GM04504 (cell line): ENCODE measurements around the gene THPO.

ENCODE experiments used
- DNase-seq: peaks from one replicate; pipeline ENCODE4 v3.0.0-alpha.2; 2012; ENCODE audit warnings: low read depth

Gene THPO

GRCh38 chr3:184362668-184363546 lies 15.1 kb downstream of the THPO start:
- DNase-seq: peak; percentile 93

- no peak for DNase-seq
These were observed 15.9 kb downstream of the THPO start for GRCh38 chr3:184361932-184362667.

GRCh38 chr3:184361532-184361931 lies 16.5 kb downstream of the THPO start, which contains the start of the genes CLCN2 and POLR2H:
TSS of gene CLCN2 (minus strand) at chr3:184361605. CDS start at chr3:184361479, 126 bp downstream.
TSS of gene POLR2H (plus strand) at chr3:184361710. CDS start at chr3:184363493, 1,783 bp downstream.
- no peak for DNase-seq

GRCh38 chr3:184360929-184361531 lies 17.0 kb downstream of the THPO start:
- DNase-seq: no peak

GRCh38 chr3:184360070-184360928 lies 17.7 kb downstream of the THPO start:
- no peak for DNase-seq

GRCh38 chr3:184359610-184360009 lies 18.4 kb downstream of the THPO start:
- DNase-seq: no peak

GRCh38 chr3:184358921-184359350 lies 19.1 kb downstream of the THPO start:
- no peak for DNase-seq

- no peak for DNase-seq
These were observed 19.8 kb downstream of the THPO start for GRCh38 chr3:184358124-184358767.

GRCh38 chr3:184357248-184358123 lies 20.5 kb downstream of the THPO start:
- no peak for DNase-seq

GRCh38 chr3:184355261-184356040 lies 22.6 kb downstream of the THPO start:
- DNase-seq: no peak

- no peak for DNase-seq
These were observed 23.3 kb downstream of the THPO start for GRCh38 chr3:184354754-184355153.

GRCh38 chr3:184354121-184354728 lies 23.8 kb downstream of the THPO start:
- DNase-seq: no peak

GRCh38 chr3:184353546-184353941 lies 24.5 kb downstream of the THPO start:
- no peak for DNase-seq

- no peak for DNase-seq
These were observed 25.0 kb downstream of the THPO start for GRCh38 chr3:184352897-184353545.

GRCh38 chr3:184352149-184352785 lies 25.7 kb downstream of the THPO start:
- no peak for DNase-seq

GRCh38 chr3:184351511-184352148 lies 26.4 kb downstream of the THPO start:
- no peak for DNase-seq

- no peak for DNase-seq
These were observed 27.4 kb downstream of the THPO start for GRCh38 chr3:184350618-184351017.
